Upper lobe of right lung (tissue), 1 donor: ENCODE measurements around the gene LOXHD1. TPM values are rescaled to one million over a fixed set of nuclear protein-coding genes. Genes with fewer than 3 reads are reported as not detected.

ENCODE experiments used
- ATAC-seq: fragments of 200-7000 bp; cut with Tn5 transposase; one replicate; pipeline ENCODE4 v1.9.1; 2020; ENCODE audit warnings: mild to moderate bottlenecking, moderate library complexity
- DNase-seq: peaks from one replicate; pipeline ENCODE4 v3.0.0-alpha.2; 2020
- H3K27ac ChIP-seq: fragments of 200-600 bp; one replicate; pipeline ENCODE4 v1.8.0; 2022
- H3K27me3 ChIP-seq: fragments of 200-600 bp; one replicate; pipeline ENCODE4 v1.8.0; 2022; ENCODE audit warnings: mild to moderate bottlenecking
- H3K36me3 ChIP-seq: fragments of 200-600 bp; one replicate; pipeline ENCODE4 v1.8.0; 2022
- H3K4me1 ChIP-seq: fragments of 200-600 bp; one replicate; pipeline ENCODE4 v1.8.0; 2022
- H3K4me3 ChIP-seq: fragments of 200-600 bp; one replicate; pipeline ENCODE4 v1.8.0; 2022; ENCODE audit warnings: mild to moderate bottlenecking
- H3K9me3 ChIP-seq: fragments of 200-600 bp; one replicate; pipeline ENCODE4 v1.8.0; 2022
- CTCF ChIP-seq: fragments of 200-600 bp; IDR thresholded peaks from one replicate; pipeline ENCODE4 v1.8.0; 2022; ENCODE audit warnings: antibody characterized with exemption
- intact Hi-C: fragments of 100-400 bp; cut with DNase I; formaldehyde crosslinking; loops from one replicate; pipeline ENCODE4 v1.11.0; 2022
- total RNA-seq: library from RNA; stranded (reverse); fragmentation: NEBNext Ultra II Directional; extraction: Animal tissue kit (Norgen Biotek cat#: 25700); gene quantifications from one replicate; pipeline ENCODE4 v1.2.1, GENCODE V29; 2021
- donor health status: DM: no; HTN: yes; CAD: no; lungs with severe emphysema.

LOXHD1 gene
- total RNA-seq, 1 donor from 2014 or later: 2.7 TPM

- no peak overlapping the region for H3K27ac ChIP-seq
- H3K4me1 ChIP-seq: no peaks in the 10 kb centered on the region
- H3K4me3 ChIP-seq: no peak overlapping the region
- H3K27me3 ChIP-seq: no peaks in the 10 kb centered on the region
- no peaks in the 10 kb centered on the region for H3K9me3 ChIP-seq
- intact Hi-C loops: loop anchor here (10.0 kb wide), 1 partner anchor 362 kb away; no protein-coding TSS in a partner anchor
- H3K36me3 ChIP-seq: no peaks in the 10 kb centered on the region
- no peak for ATAC-seq
- TF ChIP-seq CTCF: no peak
- no peak for DNase-seq
These were observed 10.6 kb downstream of the LOXHD1 start for GRCh38 chr18:46646468-46646867.

- no peak for TF ChIP-seq CTCF
- DNase-seq: no peak
- no peak for ATAC-seq
- H3K4me3 ChIP-seq: no peak overlapping the region
- H3K9me3 ChIP-seq: no peaks in the 10 kb centered on the region
- intact Hi-C loops: loop anchor here (10.0 kb wide), 1 partner anchor 358 kb away; no protein-coding TSS in a partner anchor
- no peaks in the 10 kb centered on the region for H3K4me1 ChIP-seq
- no peaks in the 10 kb centered on the region for H3K36me3 ChIP-seq
- H3K27ac ChIP-seq: no peak overlapping the region
- H3K27me3 ChIP-seq: no peaks in the 10 kb centered on the region
These were observed 14.5 kb downstream of the LOXHD1 start for GRCh38 chr18:46642561-46642960.

- Histone ChIP-seq H3K36me3 (no peaks in the 10 kb centered on the region), H3K27ac (no peak overlapping the region), H3K27me3 (no peaks in the 10 kb centered on the region), H3K4me3 (no peak overlapping the region), H3K9me3 (no peaks in the 10 kb centered on the region), H3K4me1 (no peaks in the 10 kb centered on the region)
- TF ChIP-seq CTCF: no peak
- ATAC-seq (no peak), DNase-seq (no peak)
- intact Hi-C loops: loop anchor here (10.0 kb wide), 1 partner anchor 357 kb away; no protein-coding TSS in a partner anchor
These were observed 15.1 kb downstream of the LOXHD1 start for GRCh38 chr18:46641917-46642316.

DNA sequence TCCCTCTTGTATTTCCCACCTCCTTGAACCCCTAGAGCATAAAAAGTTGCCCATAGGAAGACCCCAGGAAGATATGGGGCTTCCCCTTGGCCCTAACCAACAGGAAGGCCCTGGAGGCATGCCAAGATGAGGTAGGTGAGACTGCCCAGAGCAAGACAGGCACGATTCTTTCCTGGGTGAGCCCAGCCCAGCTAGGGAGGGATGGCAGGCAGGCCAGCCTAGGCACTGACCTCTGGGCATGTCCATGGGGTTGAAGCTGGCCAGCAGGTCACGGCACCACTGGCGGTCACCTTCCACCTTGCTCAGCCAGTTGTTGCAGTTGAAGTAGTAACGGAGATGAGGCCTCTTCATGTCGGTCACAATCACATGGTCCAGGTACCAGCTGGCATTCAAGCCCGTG lies 17.6 kb downstream of the LOXHD1 start:
- no peak for DNase-seq
- H3K27me3 ChIP-seq: no peaks in the 10 kb centered on the region
- no peak for TF ChIP-seq CTCF
- H3K4me1 ChIP-seq: no peaks in the 10 kb centered on the region
- no peak for ATAC-seq
- H3K4me3 ChIP-seq: no peak overlapping the region
- intact Hi-C loops: no loop called here
- no peaks in the 10 kb centered on the region for H3K36me3 ChIP-seq
- no peak overlapping the region for H3K27ac ChIP-seq
- no peaks in the 10 kb centered on the region for H3K9me3 ChIP-seq

GRCh38 chr18:46636040-46636630 lies 20.9 kb downstream of the LOXHD1 start:
- Histone ChIP-seq H3K9me3 (peaks cover 4% of the 10 kb centered on the region), H3K4me3 (no peak overlapping the region), H3K27me3 (no peaks in the 10 kb centered on the region), H3K4me1 (no peaks in the 10 kb centered on the region), H3K36me3 (no peaks in the 10 kb centered on the region), H3K27ac (no peak overlapping the region)
- intact Hi-C loops: no loop called here
- TF ChIP-seq CTCF: no peak
- ATAC-seq: no peak
- DNase-seq: no peak
